ENCODE results near the gene CHP1.
"Not testable (repeated sequence)": the region's sequence is repeated elsewhere in the genome, so short reads cannot be mapped to it uniquely, and the experiment has no call there.

Gene CHP1

GRCh38 chr15:41230650-41231421 is at the start of gene CHP1, which contains the start of gene EXD1:
Gene CHP1, plus strand, starts transcription at chr15:41231268. Its CDS starts 115 bp downstream, at chr15:41231383.
Gene EXD1, minus strand, starts transcription at chr15:41230757. Its CDS starts 4,182 bp downstream, at chr15:41226575.
- DNase-seq (ENCODE audit: extremely low read depth in 1 of 2, low read depth in 1 of 2): peak; percentile 92 to 94

- DNase-seq (ENCODE audit: extremely low read depth in 1 of 2, low read depth in 1 of 2): no peak
Observed at GRCh38 chr15:41182266-41182665, 48.8 kb upstream of the CHP1 start.

GRCh38 chr15:41183581-41183980 is 47.5 kb upstream of the CHP1 start:
- DNase-seq (ENCODE audit: extremely low read depth in 1 of 2, low read depth in 1 of 2): no peak

GRCh38 chr15:41194444-41194843 is 36.6 kb upstream of the CHP1 start:
- no peak for DNase-seq (ENCODE audit: extremely low read depth in 1 of 2, low read depth in 1 of 2)

GRCh38 chr15:41199470-41199869 is 31.6 kb upstream of the CHP1 start:
- DNase-seq (ENCODE audit: extremely low read depth in 1 of 2, low read depth in 1 of 2): no peak

- no peak for DNase-seq (ENCODE audit: extremely low read depth in 1 of 2, low read depth in 1 of 2)
Observed at GRCh38 chr15:41203395-41203794, 27.7 kb upstream of the CHP1 start.

- no peak for DNase-seq (ENCODE audit: extremely low read depth in 1 of 2, low read depth in 1 of 2)
Observed at GRCh38 chr15:41205315-41205714, 25.8 kb upstream of the CHP1 start.

GRCh38 chr15:41207687-41208448 is 23.2 kb upstream of the CHP1 start:
- no peak for DNase-seq (ENCODE audit: extremely low read depth in 1 of 2, low read depth in 1 of 2)

GRCh38 chr15:41215708-41216107 is 15.4 kb upstream of the CHP1 start:
- DNase-seq (ENCODE audit: extremely low read depth in 1 of 2, low read depth in 1 of 2): no peak

- no peak for DNase-seq (ENCODE audit: extremely low read depth in 1 of 2, low read depth in 1 of 2)
Observed at GRCh38 chr15:41218851-41219250, 12.2 kb upstream of the CHP1 start.

GRCh38 chr15:41219381-41219780 is 11.7 kb upstream of the CHP1 start:
- no peak for DNase-seq (ENCODE audit: extremely low read depth in 1 of 2, low read depth in 1 of 2)

GRCh38 chr15:41230345-41230649 is 771 bp upstream of the CHP1 start:
- DNase-seq (ENCODE audit: extremely low read depth in 1 of 2, low read depth in 1 of 2): no peak

GRCh38 chr15:41231422-41232226 is 556 bp downstream of the CHP1 start:
- no peak for DNase-seq (ENCODE audit: extremely low read depth in 1 of 2, low read depth in 1 of 2)

- DNase-seq (ENCODE audit: extremely low read depth in 1 of 2, low read depth in 1 of 2): no peak
Observed at GRCh38 chr15:41233367-41233771, 2.3 kb downstream of the CHP1 start.

- not testable (repeated sequence) for DNase-seq (ENCODE audit: extremely low read depth in 1 of 2, low read depth in 1 of 2)
Observed at GRCh38 chr15:41235228-41235627, 4.2 kb downstream of the CHP1 start.

- no peak for DNase-seq (ENCODE audit: extremely low read depth in 1 of 2, low read depth in 1 of 2)
Observed at GRCh38 chr15:41235929-41236328, 4.9 kb downstream of the CHP1 start.

GRCh38 chr15:41238100-41238499 is 7.0 kb downstream of the CHP1 start:
- DNase-seq (ENCODE audit: extremely low read depth in 1 of 2, low read depth in 1 of 2): no peak

- no peak for DNase-seq (ENCODE audit: extremely low read depth in 1 of 2, low read depth in 1 of 2)
Observed at GRCh38 chr15:41241221-41241964, 10.3 kb downstream of the CHP1 start.

GRCh38 chr15:41250745-41251144 is 19.7 kb downstream of the CHP1 start:
- not testable (repeated sequence) for DNase-seq (ENCODE audit: extremely low read depth in 1 of 2, low read depth in 1 of 2)

- DNase-seq (ENCODE audit: extremely low read depth in 1 of 2, low read depth in 1 of 2): no peak
Observed at GRCh38 chr15:41251411-41251810, 20.3 kb downstream of the CHP1 start.

GRCh38 chr15:41254560-41254959 is 23.5 kb downstream of the CHP1 start:
- no peak for DNase-seq (ENCODE audit: extremely low read depth in 1 of 2, low read depth in 1 of 2)
